Neural cell (in vitro differentiated cells): ENCODE results near the gene MAST2.

Experiments used
- CTCF ChIP-seq: fragments of 450-650 bp; IDR thresholded peaks from 2 replicates; pipeline ENCODE4 v1.5.1; 2014; ENCODE audit warnings: antibody characterized with exemption, mild to moderate bottlenecking, moderate library complexity; ENCODE audit not compliant: poor library complexity, severe bottlenecking
- EZH2 ChIP-seq: fragments of 200-600, 300-800 bp; shearing (Covaris generic), sonication (generic); IDR thresholded peaks from 2 replicates; pipeline ENCODE4 v1.6.1; 2014; ENCODE audit warnings: antibody characterized with exemption, low read length, borderline replicate concordance, mild to moderate bottlenecking; ENCODE audit not compliant: insufficient read depth, poor library complexity, severe bottlenecking
- REST ChIP-seq: IDR thresholded peaks from 2 replicates; pipeline ENCODE4 v1.6.1; 2012; ENCODE audit warnings: borderline replicate concordance
- SMC3 ChIP-seq: fragments of 450-650 bp; conservative IDR thresholded peaks from 2 replicates; pipeline ENCODE4 v1.6.1; 2014; ENCODE audit warnings: antibody characterized with exemption, mild to moderate bottlenecking, moderate library complexity; ENCODE audit not compliant: poor library complexity

- TF ChIP-seq CTCF, result no peak
- TF ChIP-seq EZH2, result no peak
- no peak for TF ChIP-seq REST
- TF ChIP-seq SMC3, result no peak
Observed at GRCh38 chr1:46062651-46063319, 259.4 kb downstream of the MAST2 start.
